Measurements from ENCODE around the gene EHBP1L1. TPM values are rescaled to one million over a fixed set of nuclear protein-coding genes. Genes with fewer than 3 reads are reported as not detected.
A peak's percentile ranks its signal among the peaks of the same experiment; 100 is the strongest.

Gene EHBP1L1
- total RNA-seq, 1 donor from 2014 or later, result 31.6 TPM

DNA sequence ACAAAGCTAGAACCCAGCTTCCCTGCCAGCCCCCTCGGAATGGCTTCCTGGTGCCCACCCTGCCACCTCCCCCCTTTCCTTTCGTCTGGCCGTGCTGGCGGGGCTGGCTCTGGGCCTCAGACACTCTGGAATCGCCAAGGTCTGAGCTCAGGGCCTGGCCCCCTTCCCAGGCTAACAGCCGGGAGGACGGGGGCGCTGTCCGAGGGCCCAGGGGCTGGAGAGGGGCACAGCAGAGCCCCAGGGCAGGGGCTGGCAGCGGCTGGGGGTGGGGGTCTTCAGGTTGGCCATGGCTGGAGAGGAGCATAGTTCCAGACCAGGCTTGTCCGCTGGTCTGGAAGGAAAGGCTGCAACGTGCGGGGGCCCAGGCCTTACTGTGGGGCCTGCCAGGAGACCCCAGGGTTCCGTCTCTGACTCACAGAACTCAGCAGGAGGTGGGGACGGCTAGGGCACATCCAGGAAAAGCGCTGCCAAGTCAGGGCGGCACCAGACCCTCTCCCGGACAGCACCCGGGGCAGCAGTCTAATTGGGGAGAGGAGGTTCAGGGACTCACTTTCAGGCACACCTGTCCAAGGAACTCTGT is 16.8 kb upstream of the EHBP1L1 start:
- no peak for TF ChIP-seq CTCF (IDR thresholded peaks at IDR 0.05; ENCODE audit: insufficient read depth, low read length, severe bottlenecking)
- Histone ChIP-seq H3K36me3 (ENCODE audit: control insufficient read depth, insufficient read depth, low read length) (no peaks in the 10 kb centered on the region), H3K27me3 (ENCODE audit: control insufficient read depth, insufficient read depth, low read length) (no peaks in the 10 kb centered on the region), H3K4me3 (ENCODE audit: low read depth, low read length) (no peak overlapping the region)
- no peak for DNase-seq (ENCODE audit: low read depth)
- no peak for FAIRE-seq

- no peak for TF ChIP-seq CTCF (IDR thresholded peaks at IDR 0.05; ENCODE audit: insufficient read depth, low read length, severe bottlenecking)
- no peaks in the 10 kb centered on the region for H3K36me3 ChIP-seq (ENCODE audit: control insufficient read depth, insufficient read depth, low read length)
- FAIRE-seq (no peak), DNase-seq (ENCODE audit: low read depth) (no peak)
- H3K27me3 ChIP-seq (ENCODE audit: control insufficient read depth, insufficient read depth, low read length), result no peaks in the 10 kb centered on the region
- H3K4me3 ChIP-seq (ENCODE audit: low read depth, low read length), result no peak overlapping the region
These were observed 16.3 kb upstream of the EHBP1L1 start for GRCh38 chr11:65559535-65559934.

- FAIRE-seq (peak; percentile 76), DNase-seq (ENCODE audit: low read depth) (peak; percentile 62)
- no peak overlapping the region for H3K4me3 ChIP-seq (ENCODE audit: low read depth, low read length)
- H3K36me3 ChIP-seq (ENCODE audit: control insufficient read depth, insufficient read depth, low read length), result no peaks in the 10 kb centered on the region
- no peaks in the 10 kb centered on the region for H3K27me3 ChIP-seq (ENCODE audit: control insufficient read depth, insufficient read depth, low read length)
- no peak for TF ChIP-seq CTCF (IDR thresholded peaks at IDR 0.05; ENCODE audit: insufficient read depth, low read length, severe bottlenecking)
These were observed 15.8 kb upstream of the EHBP1L1 start for GRCh38 chr11:65559951-65560537.

DNA sequence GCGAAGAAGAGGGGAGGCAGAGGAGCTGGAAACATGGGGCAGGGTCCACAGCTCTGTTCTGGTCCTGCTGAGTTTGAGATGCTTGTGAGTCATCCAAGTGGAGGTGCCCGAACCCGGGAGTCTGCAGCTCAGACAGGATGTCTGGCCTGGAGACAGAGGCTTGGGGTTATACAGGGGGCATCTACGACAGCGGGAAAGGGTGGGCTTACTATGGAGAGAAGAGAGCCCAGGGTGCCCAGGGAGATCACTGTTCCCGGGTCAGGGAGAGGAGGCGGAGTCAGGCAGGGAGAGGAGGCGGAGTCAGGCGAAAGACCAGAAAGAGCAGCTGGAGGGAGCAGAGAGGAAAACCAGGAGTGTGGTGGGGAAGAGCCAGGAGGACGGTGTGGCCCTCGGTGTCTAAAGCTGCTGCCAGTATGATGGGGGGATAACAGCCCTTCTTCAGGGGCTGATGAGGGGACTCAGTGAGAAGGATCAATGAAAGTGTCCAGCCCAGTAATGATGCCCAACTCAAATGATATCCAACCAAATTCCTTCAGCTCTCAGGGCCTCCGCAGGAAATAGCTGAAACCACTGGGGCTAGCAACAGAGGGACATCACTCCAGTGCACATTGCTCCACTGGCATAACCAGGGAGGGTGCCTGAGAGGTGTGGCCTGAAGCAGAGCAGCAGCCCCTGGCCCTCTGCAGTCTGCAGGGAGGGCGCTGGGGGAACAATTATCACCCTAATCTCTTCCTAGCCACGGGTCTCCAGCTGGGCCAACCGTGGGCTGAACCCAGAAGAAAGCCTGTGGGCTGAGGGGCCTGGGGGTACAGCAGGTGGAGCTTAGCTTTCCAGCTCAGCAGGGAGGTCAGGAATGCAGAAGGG is 15.1 kb upstream of the EHBP1L1 start:
- Histone ChIP-seq H3K27me3 (ENCODE audit: control insufficient read depth, insufficient read depth, low read length) (no peaks in the 10 kb centered on the region), H3K4me3 (ENCODE audit: low read depth, low read length) (no peak overlapping the region), H3K36me3 (ENCODE audit: control insufficient read depth, insufficient read depth, low read length) (no peaks in the 10 kb centered on the region)
- peak; percentile 51 for DNase-seq (ENCODE audit: low read depth)
- no peak for TF ChIP-seq CTCF (IDR thresholded peaks at IDR 0.05; ENCODE audit: insufficient read depth, low read length, severe bottlenecking)
- no peak for FAIRE-seq

DNA sequence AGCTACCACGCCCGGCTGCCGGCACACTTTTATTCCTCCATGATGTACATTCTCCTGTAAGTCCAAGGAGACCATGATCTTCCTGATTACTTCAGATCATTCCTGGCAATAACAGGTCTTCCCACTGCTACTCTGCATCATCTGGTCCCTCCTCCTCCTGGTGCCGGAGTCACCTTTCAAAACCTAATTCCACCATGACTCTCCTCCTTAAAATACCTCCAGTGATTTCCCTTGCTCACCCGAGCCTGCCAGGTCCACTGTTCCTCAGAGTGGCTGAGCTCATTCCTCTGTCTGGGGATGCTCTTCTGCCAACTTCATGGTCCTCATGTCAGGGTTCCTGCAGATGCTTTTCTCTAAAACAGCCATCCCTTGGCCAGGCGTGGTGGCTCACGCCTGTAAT is 13.8 kb upstream of the EHBP1L1 start:
- TF ChIP-seq CTCF (IDR thresholded peaks at IDR 0.05; ENCODE audit: insufficient read depth, low read length, severe bottlenecking), result no peak
- H3K4me3 ChIP-seq (ENCODE audit: low read depth, low read length), result no peak overlapping the region
- no peaks in the 10 kb centered on the region for H3K36me3 ChIP-seq (ENCODE audit: control insufficient read depth, insufficient read depth, low read length)
- no peaks in the 10 kb centered on the region for H3K27me3 ChIP-seq (ENCODE audit: control insufficient read depth, insufficient read depth, low read length)
- FAIRE-seq (no peak), DNase-seq (ENCODE audit: low read depth) (no peak)
